ENCODE measurements around the gene CHST8.
"Not testable (repeated sequence)": the region's sequence is repeated elsewhere in the genome, so short reads cannot be mapped to it uniquely, and the experiment has no call there.

CHST8 gene

GRCh38 chr19:33590224-33590623 is 31.5 kb upstream of the CHST8 start:
- no peak overlapping the region for H3K4me3 ChIP-seq
- H3K36me3 ChIP-seq (ENCODE audit: insufficient read depth, low read length), result no peaks in the 10 kb centered on the region
- TF ChIP-seq FOXP2 (optimal IDR thresholded peaks at IDR 0.05; ENCODE audit: control extremely low read depth, extremely low read length, insufficient read depth), result no peak
- no peak for TF ChIP-seq POLR2AphosphoS5 (IDR thresholded peaks at IDR 0.05; ENCODE audit: borderline replicate concordance, low read depth, low read length)
- no peak for TF ChIP-seq EZH2 (IDR thresholded peaks at IDR 0.05)
- H3K9me3 ChIP-seq (ENCODE audit: low read depth, low read length), result no peaks in the 10 kb centered on the region
- H3K9ac ChIP-seq (ENCODE audit: insufficient read length), result no peak overlapping the region
- no peak overlapping the region for H3K27ac ChIP-seq
- DNase-seq (ENCODE audit: low read depth, low spot score), result no peak

- H3K27ac ChIP-seq, result no peak overlapping the region
- no peaks in the 10 kb centered on the region for H3K9me3 ChIP-seq (ENCODE audit: low read depth, low read length)
- H3K36me3 ChIP-seq (ENCODE audit: insufficient read depth, low read length), result no peaks in the 10 kb centered on the region
- H3K9ac ChIP-seq (ENCODE audit: insufficient read length), result no peak overlapping the region
- no peak overlapping the region for H3K4me3 ChIP-seq
- DNase-seq (ENCODE audit: low read depth, low spot score), result no peak
- TF ChIP-seq EZH2 (IDR thresholded peaks at IDR 0.05) (no peak), FOXP2 (optimal IDR thresholded peaks at IDR 0.05; ENCODE audit: control extremely low read depth, extremely low read length, insufficient read depth) (no peak), POLR2AphosphoS5 (IDR thresholded peaks at IDR 0.05; ENCODE audit: borderline replicate concordance, low read depth, low read length) (no peak)
These were observed 26.0 kb upstream of the CHST8 start for GRCh38 chr19:33595783-33596182.

DNA sequence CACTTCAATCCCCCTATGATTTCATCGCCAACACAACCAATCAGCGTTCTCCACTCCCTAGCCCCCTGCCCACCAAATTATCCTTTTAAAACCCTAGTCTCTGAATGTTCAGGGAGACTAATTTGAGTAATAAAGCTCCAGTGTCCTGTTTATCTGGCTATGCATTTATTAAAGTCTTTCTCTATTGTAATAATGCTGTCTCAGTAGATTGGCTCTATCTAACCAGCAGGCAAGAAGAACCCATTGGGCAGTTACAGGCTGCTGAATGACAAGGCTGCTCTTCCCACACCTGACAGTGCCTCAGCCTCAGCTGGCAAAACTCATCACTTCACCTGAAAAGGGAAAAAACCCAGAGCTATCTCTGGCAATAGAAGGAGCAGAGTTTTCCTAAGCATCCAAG is 20.2 kb upstream of the CHST8 start:
- Histone ChIP-seq H3K9ac (ENCODE audit: insufficient read length) (no peak overlapping the region), H3K27ac (no peak overlapping the region), H3K9me3 (ENCODE audit: low read depth, low read length) (no peaks in the 10 kb centered on the region), H3K36me3 (ENCODE audit: insufficient read depth, low read length) (no peaks in the 10 kb centered on the region), H3K4me3 (no peak overlapping the region)
- no peak for TF ChIP-seq EZH2 (IDR thresholded peaks at IDR 0.05)
- TF ChIP-seq FOXP2 (optimal IDR thresholded peaks at IDR 0.05; ENCODE audit: control extremely low read depth, extremely low read length, insufficient read depth), result no peak
- no peak for TF ChIP-seq POLR2AphosphoS5 (IDR thresholded peaks at IDR 0.05; ENCODE audit: borderline replicate concordance, low read depth, low read length)
- no peak for DNase-seq (ENCODE audit: low read depth, low spot score)

GRCh38 chr19:33602576-33603204 is 19.1 kb upstream of the CHST8 start:
- no peak for DNase-seq (ENCODE audit: low read depth, low spot score)
- H3K9me3 ChIP-seq (ENCODE audit: low read depth, low read length), result no peaks in the 10 kb centered on the region
- TF ChIP-seq POLR2AphosphoS5 (IDR thresholded peaks at IDR 0.05; ENCODE audit: borderline replicate concordance, low read depth, low read length), result no peak
- no peak for TF ChIP-seq EZH2 (IDR thresholded peaks at IDR 0.05)
- no peak for TF ChIP-seq FOXP2 (optimal IDR thresholded peaks at IDR 0.05; ENCODE audit: control extremely low read depth, extremely low read length, insufficient read depth)
- H3K9ac ChIP-seq (ENCODE audit: insufficient read length), result no peak overlapping the region
- no peaks in the 10 kb centered on the region for H3K36me3 ChIP-seq (ENCODE audit: insufficient read depth, low read length)
- no peak overlapping the region for H3K27ac ChIP-seq
- H3K4me3 ChIP-seq, result no peak overlapping the region

DNA sequence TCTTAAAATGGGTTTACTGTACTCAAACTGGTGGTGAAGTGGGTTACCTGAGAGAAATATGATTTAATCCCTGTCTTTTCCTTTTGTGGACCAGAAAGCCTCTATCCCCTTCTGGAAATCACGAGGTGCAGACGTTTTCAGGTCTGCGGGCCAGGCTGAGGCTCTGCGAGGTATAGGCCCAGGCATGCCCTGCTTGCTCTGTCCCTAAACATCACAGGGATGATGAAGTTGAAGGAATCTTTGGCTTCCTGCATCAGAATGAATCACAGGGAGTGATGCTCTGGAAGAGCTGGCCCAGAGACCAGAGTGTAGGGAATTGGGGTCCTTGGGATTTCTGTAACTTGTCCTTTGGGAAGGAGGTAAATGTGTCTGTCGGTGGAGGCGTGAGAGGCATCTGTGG is 18.4 kb upstream of the CHST8 start:
- Histone ChIP-seq H3K27ac (no peak overlapping the region), H3K9me3 (ENCODE audit: low read depth, low read length) (no peaks in the 10 kb centered on the region), H3K4me3 (no peak overlapping the region), H3K36me3 (ENCODE audit: insufficient read depth, low read length) (no peaks in the 10 kb centered on the region), H3K9ac (ENCODE audit: insufficient read length) (no peak overlapping the region)
- no peak for TF ChIP-seq POLR2AphosphoS5 (IDR thresholded peaks at IDR 0.05; ENCODE audit: borderline replicate concordance, low read depth, low read length)
- TF ChIP-seq EZH2 (IDR thresholded peaks at IDR 0.05), result no peak
- TF ChIP-seq FOXP2 (optimal IDR thresholded peaks at IDR 0.05; ENCODE audit: control extremely low read depth, extremely low read length, insufficient read depth), result no peak
- no peak for DNase-seq (ENCODE audit: low read depth, low spot score)

DNA sequence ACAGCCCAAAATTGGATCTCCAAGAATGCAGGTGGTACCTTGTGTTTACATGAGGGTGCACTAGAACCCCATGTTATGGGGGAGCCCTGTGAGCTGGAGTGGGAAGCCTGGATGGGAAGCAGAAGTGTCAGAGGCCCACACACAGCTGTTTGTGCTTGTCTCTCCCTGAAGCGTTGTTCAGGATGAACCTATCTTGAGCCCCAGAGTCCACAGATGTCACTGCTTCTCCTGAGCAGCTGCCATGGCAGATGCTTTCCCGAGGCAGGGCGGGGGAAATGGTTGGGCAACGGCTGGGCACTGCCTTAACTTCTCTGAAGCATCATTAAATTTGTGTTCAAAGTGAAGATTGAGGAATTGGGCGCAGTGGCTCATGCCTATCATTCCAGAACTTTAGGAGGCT is 17.1 kb upstream of the CHST8 start:
- no peaks in the 10 kb centered on the region for H3K36me3 ChIP-seq (ENCODE audit: insufficient read depth, low read length)
- no peak overlapping the region for H3K27ac ChIP-seq
- DNase-seq (ENCODE audit: low read depth, low spot score), result no peak
- TF ChIP-seq EZH2 (IDR thresholded peaks at IDR 0.05), result no peak
- no peak for TF ChIP-seq POLR2AphosphoS5 (IDR thresholded peaks at IDR 0.05; ENCODE audit: borderline replicate concordance, low read depth, low read length)
- TF ChIP-seq FOXP2 (optimal IDR thresholded peaks at IDR 0.05; ENCODE audit: control extremely low read depth, extremely low read length, insufficient read depth), result no peak
- H3K9me3 ChIP-seq (ENCODE audit: low read depth, low read length), result 0 out of 2 replicates have a peak, but pooled peaks cover 4% of the 10 kb centered on the region
- H3K9ac ChIP-seq (ENCODE audit: insufficient read length), result no peak overlapping the region
- H3K4me3 ChIP-seq, result no peak overlapping the region

DNA sequence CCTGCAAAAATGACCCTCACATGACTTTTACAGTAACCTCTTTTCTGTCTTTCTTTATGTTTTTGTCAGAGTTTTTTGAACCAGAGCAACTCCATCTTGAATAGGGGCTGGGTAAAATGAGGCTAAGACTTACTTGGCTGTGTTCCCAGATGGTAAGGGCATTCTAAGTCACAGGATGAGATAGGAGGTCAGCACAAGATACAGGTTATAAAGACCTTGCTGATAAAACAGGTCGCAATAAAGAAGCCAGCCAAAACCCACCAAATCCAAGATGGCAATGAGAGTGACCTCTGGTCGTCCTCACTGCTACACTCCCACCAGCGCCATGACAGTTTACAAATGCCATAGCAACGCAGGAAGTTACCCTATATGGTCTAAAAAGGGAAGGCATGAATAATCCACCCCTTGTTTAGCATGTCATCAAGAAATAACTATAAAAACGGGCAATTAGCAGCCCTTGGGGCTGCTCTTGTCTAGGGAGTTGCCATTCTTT is 15.9 kb upstream of the CHST8 start:
- not testable (repeated sequence) for DNase-seq (ENCODE audit: low read depth, low spot score); H3K9me3 ChIP-seq (ENCODE audit: low read depth, low read length); H3K27ac ChIP-seq; H3K9ac ChIP-seq (ENCODE audit: insufficient read length); H3K36me3 ChIP-seq (ENCODE audit: insufficient read depth, low read length); H3K4me3 ChIP-seq

- TF ChIP-seq FOXP2 (optimal IDR thresholded peaks at IDR 0.05; ENCODE audit: control extremely low read depth, extremely low read length, insufficient read depth) (no peak), POLR2AphosphoS5 (IDR thresholded peaks at IDR 0.05; ENCODE audit: borderline replicate concordance, low read depth, low read length) (no peak), EZH2 (IDR thresholded peaks at IDR 0.05) (no peak)
- H3K9me3 ChIP-seq (ENCODE audit: low read depth, low read length), result 0 out of 2 replicates have a peak, but pooled peaks cover 4% of the 10 kb centered on the region
- no peak overlapping the region for H3K9ac ChIP-seq (ENCODE audit: insufficient read length)
- H3K27ac ChIP-seq, result no peak overlapping the region
- no peak overlapping the region for H3K4me3 ChIP-seq
- H3K36me3 ChIP-seq (ENCODE audit: insufficient read depth, low read length), result no peaks in the 10 kb centered on the region
- DNase-seq (ENCODE audit: low read depth, low spot score), result no peak
These were observed 15.2 kb upstream of the CHST8 start for GRCh38 chr19:33606556-33606955.

- TF ChIP-seq FOXP2 (optimal IDR thresholded peaks at IDR 0.05; ENCODE audit: control extremely low read depth, extremely low read length, insufficient read depth) (no peak), EZH2 (IDR thresholded peaks at IDR 0.05) (no peak), POLR2AphosphoS5 (IDR thresholded peaks at IDR 0.05; ENCODE audit: borderline replicate concordance, low read depth, low read length) (no peak)
- 0 out of 2 replicates have a peak, but pooled peaks cover 4% of the 10 kb centered on the region for H3K9me3 ChIP-seq (ENCODE audit: low read depth, low read length)
- H3K4me3 ChIP-seq, result no peak overlapping the region
- H3K36me3 ChIP-seq (ENCODE audit: insufficient read depth, low read length), result no peaks in the 10 kb centered on the region
- no peak overlapping the region for H3K9ac ChIP-seq (ENCODE audit: insufficient read length)
- H3K27ac ChIP-seq, result no peak overlapping the region
- no peak for DNase-seq (ENCODE audit: low read depth, low spot score)
These were observed 12.4 kb upstream of the CHST8 start for GRCh38 chr19:33609353-33609752.
